Fibroblast of lung (primary cell): Measurements from ENCODE around the gene FOSL2. TPM values are rescaled to one million over a fixed set of nuclear protein-coding genes. Genes with fewer than 3 reads are reported as not detected.

Experiments used
- DNase-seq, 2 donors: peaks; one replicate each; pipeline versions ENCODE4 v3.0.0 to v3.0.0-alpha.2; 2010; ENCODE audit warnings: low read depth in 2 of 2
- H2AFZ ChIP-seq: 2 replicates; pipeline ENCODE4 v1.5.1; 2012; ENCODE audit warnings: low read length, control low read depth, inconsistent platforms
- H3K27ac ChIP-seq: 2 replicates; pipeline ENCODE4 v1.5.1; 2011; ENCODE audit warnings: low read length, control low read depth; ENCODE audit not compliant: insufficient read depth
- H3K27me3 ChIP-seq: 2 replicates; pipeline ENCODE4 v1.5.1; 2011; ENCODE audit warnings: mild to moderate bottlenecking, low read length; ENCODE audit not compliant: control insufficient read depth, insufficient read depth
- H3K36me3 ChIP-seq: 2 replicates; pipeline ENCODE4 v1.5.1; 2011; ENCODE audit warnings: low read length; ENCODE audit not compliant: control insufficient read depth, insufficient read depth
- H3K4me1 ChIP-seq: 2 replicates; pipeline ENCODE4 v1.5.1; 2011; ENCODE audit warnings: low read length; ENCODE audit not compliant: control insufficient read depth, insufficient read depth; ENCODE audit errors: extremely low read depth
- H3K4me2 ChIP-seq: 2 replicates; pipeline ENCODE4 v1.5.1; 2011; ENCODE audit warnings: low read length, control low read depth; ENCODE audit not compliant: insufficient read depth; ENCODE audit errors: extremely low read depth
- H3K4me3 ChIP-seq, 4 experiments: fragments of 200-600 bp in 1 of 4; sonication (generic) in 1 of 4; replicated peaks in 1 of 4; 2 replicates each; pipeline ENCODE4 v1.5.1; 2011 to 2016; ENCODE audit warnings: low read length in 4 of 4, low read depth in 3 of 4, mild to moderate bottlenecking in 3 of 4, control low read depth in 2 of 4, inconsistent platforms in 1 of 4, mixed read lengths in 1 of 4; ENCODE audit not compliant: insufficient read depth in 1 of 4; ENCODE audit errors: control extremely low read depth in 1 of 4
- H3K79me2 ChIP-seq: 2 replicates; pipeline ENCODE4 v1.5.1; 2012; ENCODE audit warnings: mild to moderate bottlenecking, low read length, inconsistent platforms; ENCODE audit not compliant: control insufficient read depth, insufficient read depth
- H3K9ac ChIP-seq: 2 replicates; pipeline ENCODE4 v1.5.1; 2011; ENCODE audit warnings: mild to moderate bottlenecking, low read length, control low read depth; ENCODE audit not compliant: insufficient read depth
- H3K9me3 ChIP-seq: 2 replicates; pipeline ENCODE4 v1.5.1; 2012; ENCODE audit warnings: low read depth, low read length; ENCODE audit not compliant: control insufficient read depth, insufficient read depth
- H4K20me1 ChIP-seq: 2 replicates; pipeline ENCODE4 v1.5.1; 2011; ENCODE audit warnings: low read length; ENCODE audit not compliant: control insufficient read depth, insufficient read depth; ENCODE audit errors: extremely low read depth
- CTCF ChIP-seq, 2 donors: IDR thresholded peaks in 1 of 2; conservative IDR thresholded peaks in 1 of 2; 1 replicate in 1 of 2; 2 replicates in 1 of 2; pipeline ENCODE4 v1.5.1; 2011 to 2012; ENCODE audit warnings: low read length in 2 of 2, control low read depth in 1 of 2, inconsistent platforms in 1 of 2, low read depth in 1 of 2, mild to moderate bottlenecking in 1 of 2
- EZH2 ChIP-seq: IDR thresholded peaks from 2 replicates; pipeline ENCODE4 v1.5.1; 2012; ENCODE audit warnings: low read length, control low read depth, mild to moderate bottlenecking; ENCODE audit errors: missing control alignments
- polyA plus RNA-seq, 2 donors: library from polyadenylated mRNA; depleted of rRNA in 1 of 2; stranded (reverse) in 1 of 2; unstranded in 1 of 2; fragments of >200 nt; gene quantifications; 2 replicates each; pipeline ENCODE4 v1.2.1, GENCODE V29; 2011 to 2012; ENCODE audit warnings: missing spikeins in 1 of 2
- total RNA-seq: library from RNA; depleted of rRNA; stranded (reverse); fragments of >200 nt; gene quantifications from 2 replicates; pipeline ENCODE4 v1.2.1, GENCODE V29; 2014

The FOSL2 gene
- total and polyA plus RNA-seq, 2 donors (not counting 1 experiment from before 2014, with no cell fraction given) = 58.9 to 83.6 TPM

GRCh38 chr2:28404086-28404485 lies 11.4 kb downstream of the FOSL2 start:
- Histone ChIP-seq H3K4me2 (no peak overlapping the region), H3K4me1 (peaks cover 9% of the 10 kb centered on the region), H3K27me3 (no peaks in the 10 kb centered on the region), H2AFZ (no peak overlapping the region), H3K79me2 (peaks cover 97% of the 10 kb centered on the region), H3K9me3 (no peaks in the 10 kb centered on the region), H4K20me1 (peaks cover 3% of the 10 kb centered on the region), H3K4me3 (no peak overlapping the region), H3K9ac (no peak overlapping the region), H3K27ac (no peak overlapping the region), H3K36me3 (peaks cover 48% of the 10 kb centered on the region)
- TF ChIP-seq EZH2 (no peak), CTCF (conservative IDR thresholded peaks at IDR 0.05 in 1 of 2, IDR thresholded peaks at IDR 0.05 in 1 of 2; ENCODE audit: low read depth in 1 of 2, low read length in 2 of 2) (no peak)
- DNase-seq = no peak

- Histone ChIP-seq H3K9me3 (no peaks in the 10 kb centered on the region), H4K20me1 (peaks cover 3% of the 10 kb centered on the region), H3K27ac (no peak overlapping the region), H3K79me2 (peaks cover 91% of the 10 kb centered on the region), H3K4me1 (peaks cover 2% of the 10 kb centered on the region), H3K4me2 (no peak overlapping the region), H2AFZ (no peak overlapping the region), H3K9ac (no peak overlapping the region), H3K27me3 (no peaks in the 10 kb centered on the region), H3K36me3 (peaks cover 58% of the 10 kb centered on the region), H3K4me3 (no peak overlapping the region)
- TF ChIP-seq CTCF (conservative IDR thresholded peaks at IDR 0.05 in 1 of 2, IDR thresholded peaks at IDR 0.05 in 1 of 2; ENCODE audit: low read depth in 1 of 2, low read length in 2 of 2) = no peak
- no peak for TF ChIP-seq EZH2
- no peak for DNase-seq
Measured at GRCh38 chr2:28405537-28405936, 12.9 kb downstream of the FOSL2 start.

GRCh38 chr2:28406276-28407096 lies 13.8 kb downstream of the FOSL2 start:
- Histone ChIP-seq H3K9me3 (no peaks in the 10 kb centered on the region), H3K4me3 (no peak overlapping the region), H3K4me1 (peaks cover 2% of the 10 kb centered on the region), H3K79me2 (peaks cover 86% of the 10 kb centered on the region), H3K9ac (no peak overlapping the region), H2AFZ (no peak overlapping the region), H3K4me2 (no peak overlapping the region), H3K27ac (peak overlapping the region; percentile 44), H4K20me1 (peaks cover 3% of the 10 kb centered on the region), H3K27me3 (no peaks in the 10 kb centered on the region), H3K36me3 (peaks cover 61% of the 10 kb centered on the region)
- TF ChIP-seq CTCF (conservative IDR thresholded peaks at IDR 0.05 in 1 of 2, IDR thresholded peaks at IDR 0.05 in 1 of 2; ENCODE audit: low read depth in 1 of 2, low read length in 2 of 2) (no peak), EZH2 (no peak)
- peak; percentile 78 to 80 for DNase-seq
